H1 (cell line): ENCODE measurements around the gene SLC12A8. TPM values are rescaled to one million over a fixed set of nuclear protein-coding genes. Genes with fewer than 3 reads are reported as not detected.

Source experiments
- CTCF ChIA-PET: fragments of 300-600 bp; sonication (Branson Sonifier 250); formaldehyde crosslinking; loops from one replicate; lab custom pipeline; 2021; ENCODE audit not compliant: partially characterized antibody; lab: Charles Lee
- POLR2A ChIA-PET: fragments of 300-600 bp; sonication (Branson Sonifier 250); formaldehyde crosslinking; loops from one replicate; lab custom pipeline; 2021; ENCODE audit warnings: inconsistent platforms; ENCODE audit not compliant: partially characterized antibody; lab: Charles Lee
- DNase-seq, 2 experiments: peaks; one replicate each; pipeline versions ENCODE4 v3.0.0 to v3.0.0-alpha.2; 2010 to 2022; ENCODE audit warnings: low spot score in 2 of 2, low read depth in 1 of 2, mixed read lengths in 1 of 2
- FAIRE-seq: peaks from 2 replicates; lab custom pipeline; 2011; peaks lifted over from hg19 to GRCh38; lab: Jason Lieb, UNC
- H2AFZ ChIP-seq: 2 replicates; pipeline ENCODE4 v1.8.1; 2012; ENCODE audit warnings: low read length, inconsistent platforms
- H2AK5ac ChIP-seq: 2 replicates; pipeline ENCODE4 v1.6.1; 2013; ENCODE audit warnings: low read depth, low read length
- H2BK120ac ChIP-seq: replicated peaks from 2 replicates; pipeline ENCODE3; 2013; ENCODE audit warnings: low read depth, low read length, inconsistent platforms
- H2BK12ac ChIP-seq: 2 replicates; pipeline ENCODE4 v1.6.1; 2013; ENCODE audit warnings: low read depth, low read length
- H2BK15ac ChIP-seq: 2 replicates; pipeline ENCODE4 v1.6.1; 2013; ENCODE audit warnings: low read length
- H2BK20ac ChIP-seq: 2 replicates; pipeline ENCODE4 v1.6.1; 2013; ENCODE audit warnings: low read length
- H2BK5ac ChIP-seq: 2 replicates; pipeline ENCODE4 v1.6.1; 2013; ENCODE audit warnings: low read depth, low read length
- H3K14ac ChIP-seq: 2 replicates; pipeline ENCODE4 v1.6.1; 2013; ENCODE audit warnings: inconsistent platforms; ENCODE audit not compliant: insufficient read length
- H3K18ac ChIP-seq: 2 replicates; pipeline ENCODE4 v1.6.1; 2013; ENCODE audit warnings: low read length; ENCODE audit errors: extremely low read depth
- H3K23ac ChIP-seq: 2 replicates; pipeline ENCODE4 v1.6.1; 2013; ENCODE audit warnings: inconsistent platforms; ENCODE audit not compliant: insufficient read length
- H3K23me2 ChIP-seq: 2 replicates; pipeline ENCODE4 v1.6.1; 2013; ENCODE audit warnings: low read depth, low read length
- H3K27ac ChIP-seq: 2 replicates; pipeline ENCODE4 v1.6.1; 2011; ENCODE audit warnings: low read depth, low read length, inconsistent platforms
- H3K27me3 ChIP-seq, 4 experiments: replicated peaks in 1 of 4; 1 replicate in 1 of 4; 2 replicates in 3 of 4; pipeline versions ENCODE4 v1.6.1 to v1.8.1; 2011 to 2013; ENCODE audit warnings: low read length in 3 of 4, mild to moderate bottlenecking in 3 of 4, inconsistent platforms in 2 of 4, mixed read lengths in 2 of 4, moderate library complexity in 1 of 4; ENCODE audit not compliant: control insufficient read depth in 3 of 4, insufficient read depth in 3 of 4; ENCODE audit errors: extremely low read depth in 1 of 4
- H3K36me3 ChIP-seq, 4 experiments: 2 replicates each; pipeline versions ENCODE4 v1.6.1 to v1.8.1; 2011 to 2013; ENCODE audit warnings: mild to moderate bottlenecking in 4 of 4, low read length in 3 of 4, moderate library complexity in 2 of 4, control low read depth in 1 of 4, inconsistent platforms in 1 of 4; ENCODE audit not compliant: insufficient read depth in 4 of 4, control insufficient read depth in 2 of 4
- H3K4ac ChIP-seq: replicated peaks from 2 replicates; pipeline ENCODE3; 2013; ENCODE audit warnings: low read length, low read depth, mixed read lengths, inconsistent platforms; ENCODE audit not compliant: insufficient read length
- H3K4me1 ChIP-seq, 4 experiments: replicated peaks in 1 of 4; 1 replicate in 1 of 4; 2 replicates in 3 of 4; pipeline versions ENCODE4 v1.6.1 to v1.8.1; 2011 to 2013; ENCODE audit warnings: low read length in 3 of 4, inconsistent platforms in 2 of 4, mixed read lengths in 1 of 4; ENCODE audit not compliant: insufficient read depth in 4 of 4, control insufficient read depth in 3 of 4
- H3K4me2 ChIP-seq, 2 experiments: 2 replicates each; pipeline versions ENCODE4 v1.6.1 to v1.8.1; 2011 to 2013; ENCODE audit warnings: low read depth in 2 of 2, low read length in 2 of 2, control low read depth in 1 of 2, inconsistent platforms in 1 of 2, mild to moderate bottlenecking in 1 of 2; ENCODE audit not compliant: insufficient read depth in 1 of 2
- H3K4me3 ChIP-seq, 4 experiments: fragments of 200-600, 300-600 bp in 1 of 4; sonication (generic), shearing (Covaris generic), sonication (Bioruptor Twin) in 1 of 4; 2 replicates each; pipeline versions ENCODE4 v1.5.1 to v1.8.1; 2011 to 2016; ENCODE audit warnings: low read length in 4 of 4, low read depth in 3 of 4, control low read depth in 2 of 4, inconsistent platforms in 2 of 4, mild to moderate bottlenecking in 2 of 4, mixed read lengths in 1 of 4, moderate library complexity in 1 of 4; ENCODE audit not compliant: insufficient read depth in 2 of 4; ENCODE audit errors: extremely low read depth in 1 of 4
- H3K56ac ChIP-seq: replicated peaks from 2 replicates; pipeline ENCODE3; 2013; ENCODE audit warnings: low read depth, mild to moderate bottlenecking, mixed read lengths, low read length, inconsistent platforms; ENCODE audit not compliant: insufficient read length
- H3K79me1 ChIP-seq: 2 replicates; pipeline ENCODE4 v1.6.1; 2013; ENCODE audit warnings: low read depth, low read length, control low read depth
- H3K79me2 ChIP-seq, 2 experiments: 2 replicates each; pipeline versions ENCODE4 v1.6.1 to v1.8.1; 2012 to 2013; ENCODE audit warnings: low read length in 2 of 2, mild to moderate bottlenecking in 2 of 2, inconsistent platforms in 1 of 2; ENCODE audit not compliant: insufficient read depth in 2 of 2, control insufficient read depth in 1 of 2
- H3K9ac ChIP-seq, 4 experiments: replicated peaks in 1 of 4; 1 replicate in 1 of 4; 2 replicates in 3 of 4; pipeline versions ENCODE4 v1.6.1 to v1.8.1; 2011 to 2013; ENCODE audit warnings: low read depth in 3 of 4, low read length in 3 of 4, control low read depth in 2 of 4, mild to moderate bottlenecking in 2 of 4, moderate library complexity in 2 of 4, inconsistent platforms in 1 of 4; ENCODE audit errors: extremely low read depth in 1 of 4
- H3K9me3 ChIP-seq, 2 experiments: 2 replicates each; pipeline versions ENCODE4 v1.6.1 to v1.8.1; 2012 to 2013; ENCODE audit warnings: mild to moderate bottlenecking in 2 of 2, moderate library complexity in 2 of 2, control low read depth in 1 of 2, inconsistent platforms in 1 of 2, low read depth in 1 of 2, low read length in 1 of 2, mixed read lengths in 1 of 2; ENCODE audit not compliant: insufficient read depth in 2 of 2
- H4K20me1 ChIP-seq, 2 experiments: replicated peaks in 1 of 2; 2 replicates each; pipeline versions ENCODE3 to v1.8.1; 2011 to 2013; ENCODE audit warnings: inconsistent platforms in 2 of 2, low read length in 2 of 2, mild to moderate bottlenecking in 1 of 2; ENCODE audit not compliant: insufficient read depth in 2 of 2, control insufficient read depth in 1 of 2
- H4K5ac ChIP-seq: 2 replicates; pipeline ENCODE4 v1.6.1; 2013; ENCODE audit warnings: low read length, low read depth, mixed read lengths, inconsistent platforms; ENCODE audit not compliant: insufficient read length
- H4K8ac ChIP-seq: 2 replicates; pipeline ENCODE4 v1.8.0; 2013; ENCODE audit warnings: mild to moderate bottlenecking, moderate library complexity, low read length, inconsistent platforms; ENCODE audit not compliant: insufficient read depth; ENCODE audit errors: extremely low read depth
- H4K91ac ChIP-seq: replicated peaks from 2 replicates; pipeline ENCODE3; 2013; ENCODE audit warnings: low read length, mixed read lengths, inconsistent platforms; ENCODE audit not compliant: insufficient read length
- BRCA1 ChIP-seq: IDR thresholded peaks from 2 replicates; pipeline ENCODE4 v1.6.1; 2012; ENCODE audit warnings: low read depth, low read length, improper control_type of control experiment
- CEBPB ChIP-seq: IDR thresholded peaks from 2 replicates; pipeline ENCODE4 v1.6.1; 2012; ENCODE audit warnings: low read depth, low read length
- NANOG ChIP-seq: IDR thresholded peaks from 2 replicates; pipeline ENCODE4 v1.6.1; 2011; ENCODE audit warnings: low read length, low read depth, mild to moderate bottlenecking, inconsistent platforms; ENCODE audit not compliant: insufficient read depth, poor library complexity, severe bottlenecking
- POU5F1 ChIP-seq: IDR thresholded peaks from 2 replicates; pipeline ENCODE4 v1.6.1; 2011; ENCODE audit warnings: low read depth, mild to moderate bottlenecking, low read length, moderate library complexity
- RFX5 ChIP-seq: IDR thresholded peaks from 2 replicates; pipeline ENCODE4 v1.6.1; 2011; ENCODE audit warnings: low read depth, low read length, improper control_type of control experiment, borderline replicate concordance
- SRF ChIP-seq: IDR thresholded peaks from 2 replicates; pipeline ENCODE4 v1.6.1; 2011; ENCODE audit warnings: mild to moderate bottlenecking, low read depth, low read length, moderate library complexity
- WGBS, 2 experiments: shearing (Covaris generic) in 1 of 2; methylation state at CpG; one replicate each; pipeline versions ENCODE4 v1.1.6 to v1.1.7; 2013 to 2015; ENCODE audit warnings: low lambda C conversion rate in 2 of 2, mixed read lengths in 2 of 2, inconsistent platforms in 1 of 2, low coverage in 1 of 2, missing lambda C conversion rate in 1 of 2; ENCODE audit not compliant: insufficient replicate concordance in 2 of 2, insufficient coverage in 1 of 2, insufficient read length in 1 of 2; ENCODE audit errors: extremely low coverage in 1 of 2, missing lambda C conversion rate in 1 of 2; 5-methylcytosine and 5-hydroxymethylcytosine counted together
- polyA plus RNA-seq, 7 experiments: library from polyadenylated mRNA; depleted of rRNA in 3 of 7; stranded (reverse) in 5 of 7; unstranded in 2 of 7; fragments of >200 nt in 5 of 7; fragments of 200-250 nt in 2 of 7; gene quantifications; 1 replicate in 5 of 7; 2 replicates in 1 of 7; 4 replicates in 1 of 7; pipeline versions ENCODE4 v1.2.1 to v1.2.3, GENCODE V29; 2011 to 2013; ENCODE audit warnings: missing spikeins in 2 of 7, mixed read lengths in 2 of 7
- total RNA-seq: library from RNA; stranded (reverse); fragmentation: NEBNext Ultra II Directional; extraction: Animal tissue kit (Norgen Biotek cat#: 25700); gene quantifications from 2 replicates; pipeline ENCODE4 v1.2.1, GENCODE V29; 2021
- TF ChIP-seq, protein P1 (sequence below): IDR thresholded peaks from 2 replicates; pipeline ENCODE4 v1.6.1; 2012; ENCODE audit warnings: inconsistent platforms

The SLC12A8 gene
- total and polyA plus RNA-seq, 2 of the 8 experiments (the other 6 are each of a cell fraction or from before 2014, with no cell fraction given) = 13.7 to 14.4 TPM

DNA sequence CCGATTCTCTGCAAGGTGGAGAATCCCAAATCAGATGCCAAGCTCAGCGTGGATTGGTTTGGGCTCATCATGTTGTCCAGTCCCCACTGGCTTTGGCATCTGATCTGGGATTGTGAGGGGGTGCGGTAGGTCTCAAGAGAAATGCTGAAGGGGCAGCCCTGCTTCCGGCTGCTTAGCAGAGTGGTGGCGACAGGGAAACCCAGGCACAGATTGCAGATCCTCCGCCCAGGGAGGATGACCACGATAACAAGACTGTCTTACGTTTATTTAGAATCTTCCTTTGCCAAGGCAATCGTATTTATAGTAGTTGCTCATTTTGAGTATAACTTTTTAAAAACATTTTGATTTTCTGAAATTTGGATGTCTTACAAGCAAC is 61.1 kb downstream of the SLC12A8 start:
- Histone ChIP-seq H2BK120ac (no peak overlapping the region), H3K23ac (no peak overlapping the region), H2BK15ac (no peak overlapping the region), H3K79me2 (no peaks in the 10 kb centered on the region; a peak in 1 of 4 replicates), H3K36me3 (no peaks in the 10 kb centered on the region), H4K8ac (no peak overlapping the region), H3K27ac (no peak overlapping the region), H3K14ac (no peak overlapping the region), H4K91ac (no peak overlapping the region), H3K4me3 (no peak overlapping the region), H3K79me1 (no peaks in the 10 kb centered on the region), H3K4me2 (no peak overlapping the region), H2AFZ (no peak overlapping the region), H4K5ac (no peak overlapping the region), H3K18ac (no peak overlapping the region), H3K4ac (no peak overlapping the region), H2BK5ac (no peak overlapping the region), H2BK20ac (no peak overlapping the region)
- no peak for FAIRE-seq
- POLR2A ChIA-PET = interaction anchor here (1.7 to 1.8 kb wide), 2 partner anchors 9 to 31 kb away, joined by 5 to 6 read pairs; no protein-coding TSS in a partner anchor
- WGBS, 2 experiments = 91% methylated on average over 9 of the region's 9 CpGs; no CpG with 5 or more reads in 1 of the 2 experiments
- no peak for TF ChIP-seq RFX5
- no peak for TF ChIP-seq POU5F1
- no peak for TF ChIP-seq BRCA1
- no peak for TF ChIP-seq CEBPB
- no peak for TF ChIP-seq SRF
- no peak for TF ChIP-seq NANOG
- TF ChIP-seq, protein P1, sequence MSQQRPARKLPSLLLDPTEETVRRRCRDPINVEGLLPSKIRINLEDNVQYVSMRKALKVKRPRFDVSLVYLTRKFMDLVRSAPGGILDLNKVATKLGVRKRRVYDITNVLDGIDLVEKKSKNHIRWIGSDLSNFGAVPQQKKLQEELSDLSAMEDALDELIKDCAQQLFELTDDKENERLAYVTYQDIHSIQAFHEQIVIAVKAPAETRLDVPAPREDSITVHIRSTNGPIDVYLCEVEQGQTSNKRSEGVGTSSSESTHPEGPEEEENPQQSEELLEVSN = no peak
- TF ChIP-seq, all 59 proteins: peak for 0
- H3K56ac ChIP-seq = no peak overlapping the region
- H3K9me3 ChIP-seq = no peaks in the 10 kb centered on the region
- no peak for DNase-seq
- H3K4me1 ChIP-seq = peaks cover 3 to 14% (median 9%) of the 10 kb centered on the region in 4 experiments; a peak in 4 of 7 replicates
- H2AK5ac ChIP-seq = no peak overlapping the region
- no peaks in the 10 kb centered on the region; the same call in 1 of the 2 replicates for H3K23me2 ChIP-seq
- no peaks in the 10 kb centered on the region for H4K20me1 ChIP-seq
- H3K27me3 ChIP-seq = no peaks in the 10 kb centered on the region
- H3K9ac ChIP-seq = no peak overlapping the region
- CTCF ChIA-PET = interaction anchor here (0.6 to 5.0 kb wide), 13 partner anchors 9 to 289 kb away, joined by 3 to 56 read pairs (median 5); no protein-coding TSS in a partner anchor
- no peak overlapping the region for H2BK12ac ChIP-seq
